NCI-H510A (cell line): ENCODE measurements around the gene PAPOLB.

ENCODE experiments used
- DNase-seq: peaks from one replicate; lab custom pipeline; 2025; lab: John Stamatoyannopoulos, UW

PAPOLB gene

DNA sequence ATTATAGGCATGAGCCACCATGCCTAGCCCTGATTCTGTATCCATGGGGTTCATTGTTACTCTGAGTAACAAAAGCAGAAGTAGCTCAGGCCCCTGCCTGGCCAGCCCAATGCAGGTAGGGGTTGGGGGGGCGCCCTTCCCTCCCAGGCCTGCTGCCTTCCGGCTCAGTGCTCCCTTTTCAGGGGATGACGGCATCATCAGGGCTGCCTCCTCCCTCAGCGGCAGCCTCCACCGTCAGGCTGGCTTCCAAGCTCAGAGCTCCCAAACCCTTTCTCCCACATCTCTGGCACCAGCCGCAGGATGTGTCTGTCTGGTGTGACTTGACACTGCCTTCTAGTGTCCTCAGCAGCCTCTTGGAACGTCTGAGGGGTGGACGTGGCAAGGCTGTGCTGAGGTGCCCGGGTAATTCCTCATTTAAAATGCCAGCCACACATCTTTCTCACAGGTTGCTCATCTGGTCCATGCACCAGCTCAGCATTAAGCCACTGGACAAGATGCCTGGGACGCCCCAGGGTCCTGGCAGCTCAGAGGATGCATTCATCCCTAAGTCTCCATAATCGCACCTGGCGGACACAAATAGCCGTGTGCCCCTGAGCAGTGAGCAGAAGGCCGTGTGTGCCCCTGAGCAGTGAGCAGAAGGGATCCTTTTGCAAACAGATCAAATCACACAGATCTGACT, 38.2 kb downstream of the PAPOLB start:
- no peak for DNase-seq

- DNase-seq = no peak
Observed at GRCh38 chr7:4822677-4823076, 39.2 kb downstream of the PAPOLB start.

DNA sequence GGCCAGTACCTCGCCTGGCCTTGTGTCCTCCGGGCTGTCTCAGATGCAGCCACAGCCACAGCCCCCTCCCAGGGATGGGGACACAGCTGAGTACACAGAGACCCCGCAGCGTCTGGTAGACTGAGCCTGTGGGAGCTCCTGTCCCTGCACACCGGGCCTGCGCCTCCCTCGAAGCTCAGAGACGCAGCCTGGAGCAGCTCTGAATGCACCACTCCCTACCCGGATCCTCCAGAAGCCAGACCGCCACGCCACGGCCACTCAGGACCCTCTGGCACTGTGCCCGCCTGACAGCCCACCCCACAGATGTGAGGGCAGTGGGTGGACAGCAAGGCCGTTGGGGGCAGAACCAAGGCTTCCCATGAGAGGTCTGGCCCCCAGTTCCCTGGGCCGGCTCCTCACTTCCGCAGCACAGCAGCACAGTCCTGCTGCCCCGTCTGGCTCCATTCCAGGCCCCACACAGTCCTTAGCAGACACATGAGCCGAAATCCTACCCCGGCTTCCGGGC, 40.8 kb downstream of the PAPOLB start:
- no peak for DNase-seq

DNA sequence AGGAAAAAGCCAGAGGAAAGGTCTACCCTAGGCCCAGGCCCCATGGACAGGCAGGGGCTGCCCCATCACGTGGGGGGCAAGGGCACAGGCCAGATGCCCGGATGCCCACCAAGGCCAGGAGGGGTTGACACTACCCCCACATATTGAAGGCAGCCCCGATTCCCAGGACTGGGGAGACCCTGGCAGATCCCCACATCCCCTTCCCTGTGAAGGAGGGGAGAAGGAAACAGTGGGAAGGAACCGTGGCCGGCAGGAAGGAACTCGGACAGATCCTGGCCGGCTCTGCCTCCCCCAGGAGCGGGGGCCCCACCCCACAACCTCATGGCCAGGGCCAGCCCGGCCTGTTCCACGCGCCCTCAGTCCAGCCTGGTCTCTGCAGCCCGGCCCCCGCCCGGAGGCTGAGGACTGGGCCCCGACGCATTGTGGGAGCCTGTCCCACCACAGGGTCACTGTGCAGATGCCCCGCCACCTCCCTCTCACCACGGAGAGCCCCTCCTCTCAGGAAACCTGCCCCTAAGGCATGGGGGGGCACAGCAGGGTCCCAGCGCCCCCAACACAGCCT, 41.3 kb downstream of the PAPOLB start:
- DNase-seq = no peak

DNA sequence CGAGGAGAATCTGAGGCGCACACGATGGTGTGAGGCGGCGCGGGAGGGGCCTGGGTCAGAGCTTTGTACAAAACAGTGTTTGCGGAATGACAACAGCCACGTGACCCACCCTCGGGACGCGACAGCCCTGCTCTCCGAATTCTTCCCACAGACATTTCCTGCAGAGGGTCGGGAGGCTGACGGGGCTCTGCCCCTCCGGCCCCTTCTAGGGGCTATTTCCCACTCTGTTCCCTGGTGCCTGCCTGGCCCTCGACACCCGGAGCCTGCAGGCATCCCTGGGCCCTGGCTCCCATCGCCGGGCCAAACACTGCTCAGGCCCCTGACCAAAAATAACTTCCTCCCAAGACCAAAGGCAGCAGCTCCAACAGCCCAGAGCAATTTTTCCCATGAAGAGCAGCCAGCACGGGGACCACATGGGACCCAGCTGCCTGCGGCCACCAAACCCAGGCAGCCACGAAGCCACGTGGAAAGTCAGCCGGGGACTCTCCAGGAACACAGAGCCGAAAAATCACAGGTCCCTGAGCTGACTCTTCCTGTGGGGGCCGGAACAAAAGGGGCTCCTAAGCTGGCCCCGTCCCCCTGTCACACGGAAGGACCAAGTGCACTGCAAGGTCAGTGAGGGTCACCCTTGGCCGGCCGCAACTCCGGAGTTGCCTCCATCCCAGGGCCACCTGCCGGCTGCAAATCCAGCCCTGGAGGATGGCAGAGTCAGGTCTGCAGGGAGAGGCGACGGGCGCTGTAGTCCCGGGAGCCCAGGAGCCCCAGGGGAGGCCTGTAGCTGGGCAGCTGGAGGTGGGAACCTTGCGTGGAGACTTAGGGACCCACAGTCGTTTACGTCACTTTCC, 42.0 kb downstream of the PAPOLB start:
- DNase-seq = no peak

DNA sequence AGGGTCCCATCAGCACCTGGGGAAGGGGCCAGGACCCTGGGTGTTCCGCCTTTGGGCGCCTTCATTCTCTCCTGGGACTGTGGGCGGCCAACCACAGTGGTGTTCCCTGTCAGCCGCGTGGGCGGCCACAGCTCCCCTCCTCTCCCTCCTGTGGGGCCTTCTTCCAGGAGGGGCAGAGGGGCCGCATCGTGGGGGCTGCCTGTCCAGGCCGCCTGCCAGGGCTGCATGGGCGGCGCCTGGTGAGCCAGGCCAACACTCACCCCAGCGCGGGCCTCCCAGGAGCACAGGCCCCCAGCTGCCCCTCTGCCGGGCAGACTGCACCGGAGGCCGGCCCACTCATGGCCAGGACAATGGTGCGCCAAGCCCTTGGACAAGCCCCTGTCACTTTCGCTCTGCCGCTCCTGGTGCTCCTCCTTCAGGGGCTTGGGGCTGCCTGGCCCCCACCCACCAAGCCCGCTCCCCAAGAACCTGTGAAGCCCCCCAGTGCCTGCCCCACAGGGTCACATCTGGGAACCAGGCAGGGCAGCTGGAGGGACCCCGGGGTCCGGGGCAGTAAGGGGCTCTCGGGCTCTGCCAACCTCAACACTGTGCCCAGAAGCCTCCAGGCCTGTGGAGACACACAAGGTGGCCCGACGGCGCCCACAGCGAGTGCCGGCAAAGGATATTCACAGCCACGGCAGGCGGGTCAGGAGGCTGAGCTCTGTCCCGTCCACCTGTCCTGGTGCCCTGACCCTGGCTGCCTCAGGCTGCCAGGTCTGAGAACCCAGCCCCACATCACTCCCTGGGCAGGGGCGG, 43.6 kb downstream of the PAPOLB start:
- DNase-seq = no peak

GRCh38 chr7:4817178-4817901, 44.5 kb downstream of the PAPOLB start:
- no peak for DNase-seq

- no peak for DNase-seq
Observed at GRCh38 chr7:4816419-4817080, 45.3 kb downstream of the PAPOLB start.

DNA sequence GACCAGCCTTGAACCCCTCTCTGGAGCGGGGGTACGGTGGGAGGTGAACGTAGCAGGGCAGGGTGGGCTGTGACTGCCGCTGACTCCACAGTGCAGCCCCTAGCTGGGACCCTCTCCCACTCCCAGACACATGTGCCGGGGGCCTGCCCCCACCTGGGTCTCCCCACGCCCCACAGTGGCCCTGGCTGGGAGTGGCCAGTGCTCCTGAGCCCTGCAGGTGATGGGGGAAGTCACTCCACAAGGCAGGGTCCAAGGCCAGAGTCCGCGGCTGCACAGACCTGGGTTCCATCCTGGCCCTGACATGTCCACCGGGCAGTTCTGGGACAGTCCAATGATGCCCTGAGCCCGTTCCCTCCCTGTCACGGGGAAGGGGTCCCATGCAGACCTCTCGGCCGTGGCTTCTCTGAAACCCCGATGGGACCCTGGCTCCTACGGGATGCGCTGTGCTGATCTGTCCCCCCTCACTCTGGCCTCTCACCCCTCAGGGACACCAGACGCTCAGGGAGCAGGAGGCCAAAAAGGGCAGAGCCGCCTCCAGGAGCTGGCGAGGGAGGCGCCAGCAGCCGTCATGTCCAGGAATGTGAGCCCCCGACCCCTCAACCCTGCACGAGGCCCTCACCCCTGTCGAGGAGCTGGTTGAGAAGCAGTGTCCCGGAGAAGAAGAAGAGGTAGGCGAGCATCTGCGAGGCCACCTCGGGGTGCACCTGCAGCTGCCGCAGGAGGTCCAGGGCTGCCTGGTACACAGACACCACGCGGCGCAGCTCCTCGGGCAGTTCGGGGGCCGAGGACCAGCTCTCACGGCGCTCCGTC, 46.0 kb downstream of the PAPOLB start:
- no peak for DNase-seq

DNA sequence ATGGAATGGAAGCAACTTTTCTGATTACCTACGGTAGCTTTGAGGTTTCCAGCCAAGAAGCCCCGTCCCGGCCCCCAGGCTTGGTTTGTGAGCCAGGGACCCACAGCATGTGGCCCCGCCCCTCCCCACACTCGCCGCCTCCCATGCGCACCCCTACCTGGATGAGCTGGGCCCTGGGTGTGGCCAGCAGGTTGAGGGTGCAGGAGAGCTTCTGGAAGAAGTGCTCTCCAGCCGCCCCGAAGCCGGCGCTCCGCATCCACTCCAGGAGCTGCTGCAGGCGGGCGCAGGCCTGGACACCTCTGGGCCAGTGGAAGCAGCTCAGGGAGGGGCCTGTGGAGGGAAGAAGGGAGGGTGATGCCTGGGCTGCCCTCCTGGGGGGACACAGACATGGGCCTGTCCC, 46.7 kb downstream of the PAPOLB start:
- no peak for DNase-seq

DNA sequence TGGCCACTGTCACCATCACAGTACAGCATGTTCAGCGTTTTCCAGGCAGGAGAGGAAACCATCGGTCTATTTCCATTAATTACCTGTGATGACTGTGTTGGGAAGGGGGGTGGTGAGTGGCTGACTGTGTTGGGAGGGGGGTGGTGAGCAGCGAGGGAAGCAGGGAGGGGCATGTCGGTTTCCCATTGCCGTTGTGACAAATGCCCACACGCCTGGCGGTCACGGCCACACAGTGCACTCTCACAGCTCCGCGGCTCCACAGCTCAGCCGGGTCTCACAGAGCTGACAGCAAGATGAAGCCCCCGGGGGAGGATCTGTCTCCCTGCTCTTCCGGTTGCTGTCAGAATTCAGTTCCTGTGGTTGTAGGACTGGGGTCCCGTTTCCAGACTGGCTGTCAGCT, 47.4 kb downstream of the PAPOLB start:
- no peak for DNase-seq

DNA sequence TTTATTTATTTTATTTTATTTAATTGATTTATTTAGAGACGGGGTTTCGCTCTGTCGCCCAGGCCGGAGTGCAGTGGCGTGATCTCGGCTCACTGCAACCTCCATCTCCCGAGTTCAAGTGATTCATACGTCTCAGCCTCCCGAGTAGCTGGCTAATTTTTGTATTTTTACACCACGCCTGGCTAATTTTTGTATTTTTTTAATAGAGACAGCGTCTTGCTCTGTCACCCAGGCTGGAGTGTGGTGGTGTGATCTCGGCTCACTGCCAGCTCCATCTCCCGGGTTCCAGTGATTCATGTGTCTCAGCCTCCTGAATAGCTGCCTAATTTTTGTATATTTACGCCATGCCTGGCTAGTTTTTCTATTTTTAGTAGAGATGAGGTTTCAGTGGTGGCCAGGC, 52.2 kb downstream of the PAPOLB start:
- DNase-seq = no peak

DNA sequence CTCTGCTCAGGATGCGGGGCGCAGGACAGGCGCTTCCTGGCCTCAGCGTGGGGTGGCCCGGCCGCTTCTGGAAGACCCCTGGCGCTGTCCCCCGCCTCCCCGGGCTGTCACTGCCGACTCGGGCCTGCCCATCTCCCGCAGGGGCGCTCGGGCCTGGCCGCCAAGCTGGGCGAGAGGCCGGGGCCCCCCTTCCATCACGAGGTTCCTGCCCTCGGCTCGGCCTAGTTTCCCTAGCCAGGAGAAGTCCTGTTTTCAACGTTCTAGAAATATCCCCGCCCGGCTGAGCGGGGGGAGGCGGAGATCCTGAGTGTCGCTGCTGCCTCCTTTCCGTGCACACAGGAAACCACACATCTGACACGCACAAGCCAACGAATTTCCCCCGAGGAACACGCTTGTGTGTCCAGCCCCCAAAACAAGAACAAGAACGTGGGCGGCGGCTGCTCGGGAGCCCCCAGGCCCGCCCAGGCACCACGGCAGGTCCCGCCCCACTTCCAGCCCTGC, 52.7 kb downstream of the PAPOLB start:
- DNase-seq = no peak

GRCh38 chr7:4808565-4808964, 53.3 kb downstream of the PAPOLB start:
- DNase-seq = no peak

GRCh38 chr7:4808026-4808425, 53.8 kb downstream of the PAPOLB start:
- DNase-seq = no peak
